H9 (cell line): ENCODE results near the gene PRICKLE3. TPM values are rescaled to one million over a fixed set of nuclear protein-coding genes. Genes with fewer than 3 reads are reported as not detected.

Experiments used
- DNase-seq: peaks from one replicate; pipeline ENCODE4 v3.0.0-alpha.2; 2017
- H2AFZ ChIP-seq: one replicate; pipeline ENCODE4 v1.6.1; 2013; ENCODE audit warnings: mild to moderate bottlenecking, low read length, control low read depth, moderate library complexity
- H2AK5ac ChIP-seq: 2 replicates; pipeline ENCODE4 v1.6.1; 2013; ENCODE audit warnings: low read length, control low read depth, mixed read lengths; ENCODE audit not compliant: insufficient read length
- H2BK120ac ChIP-seq: one replicate; pipeline ENCODE4 v1.6.1; 2013; ENCODE audit warnings: low read depth, mild to moderate bottlenecking, low read length, control low read depth, inconsistent platforms; ENCODE audit not compliant: poor library complexity, severe bottlenecking
- H2BK12ac ChIP-seq: 2 replicates; pipeline ENCODE4 v1.6.1; 2013; ENCODE audit warnings: low read length, control low read depth, mixed read lengths, low read depth; ENCODE audit not compliant: insufficient read length
- H2BK15ac ChIP-seq: 2 replicates; pipeline ENCODE4 v1.6.1; 2013; ENCODE audit warnings: low read depth, low read length, control low read depth
- H2BK20ac ChIP-seq: one replicate; pipeline ENCODE4 v1.6.1; 2013; ENCODE audit warnings: low read depth, mild to moderate bottlenecking, low read length, control low read depth, inconsistent platforms; ENCODE audit not compliant: poor library complexity, severe bottlenecking
- H2BK5ac ChIP-seq: 2 replicates; pipeline ENCODE4 v1.6.1; 2013; ENCODE audit warnings: low read length, control low read depth, mixed read lengths; ENCODE audit not compliant: insufficient read length
- H3K14ac ChIP-seq: 2 replicates; pipeline ENCODE4 v1.6.1; 2013; ENCODE audit warnings: low read length, control low read depth; ENCODE audit not compliant: insufficient read depth
- H3K18ac ChIP-seq: 2 replicates; pipeline ENCODE4 v1.6.1; 2013; ENCODE audit warnings: low read depth, mild to moderate bottlenecking, mixed read lengths, low read length, control low read depth; ENCODE audit not compliant: insufficient read length
- H3K23ac ChIP-seq: 2 replicates; pipeline ENCODE4 v1.6.1; 2013; ENCODE audit warnings: low read length, control low read depth, mixed read lengths, low read depth; ENCODE audit not compliant: insufficient read length
- H3K23me2 ChIP-seq: 2 replicates; pipeline ENCODE4 v1.6.1; 2013; ENCODE audit warnings: low read depth, mild to moderate bottlenecking, mixed read lengths, low read length, control low read depth; ENCODE audit not compliant: insufficient read length, poor library complexity, severe bottlenecking
- H3K27ac ChIP-seq: 2 replicates; pipeline ENCODE4 v1.5.1; 2013; ENCODE audit warnings: low read length, control low read depth, mixed read lengths, low read depth; ENCODE audit not compliant: insufficient read length
- H3K27me3 ChIP-seq: 2 replicates; pipeline ENCODE4 v1.6.1; 2013; ENCODE audit warnings: low read length, control low read depth, inconsistent platforms; ENCODE audit not compliant: insufficient read depth
- H3K4ac ChIP-seq: 2 replicates; pipeline ENCODE4 v1.6.1; 2013; ENCODE audit warnings: low read depth, mild to moderate bottlenecking, control low read depth, inconsistent platforms, low read length, moderate library complexity
- H3K4me1 ChIP-seq: 2 replicates; pipeline ENCODE4 v1.6.1; 2013; ENCODE audit warnings: low read length, control low read depth, inconsistent platforms; ENCODE audit not compliant: insufficient read depth
- H3K4me2 ChIP-seq: 2 replicates; pipeline ENCODE4 v1.6.1; 2013; ENCODE audit warnings: low read length, control low read depth, mixed read lengths; ENCODE audit not compliant: insufficient read length, insufficient read depth
- H3K56ac ChIP-seq: 2 replicates; pipeline ENCODE4 v1.6.1; 2013; ENCODE audit warnings: low read depth, mild to moderate bottlenecking, mixed read lengths, low read length, control low read depth; ENCODE audit not compliant: insufficient read length
- H3K79me1 ChIP-seq: 2 replicates; pipeline ENCODE4 v1.6.1; 2013; ENCODE audit warnings: low read depth, mild to moderate bottlenecking, moderate library complexity, low read length, control low read depth, inconsistent platforms; ENCODE audit not compliant: insufficient read depth, poor library complexity, severe bottlenecking
- H3K79me2 ChIP-seq: 2 replicates; pipeline ENCODE4 v1.6.1; 2013; ENCODE audit warnings: low read length, control low read depth, inconsistent platforms; ENCODE audit not compliant: insufficient read depth
- H3K9ac ChIP-seq: 2 replicates; pipeline ENCODE4 v1.6.1; 2013; ENCODE audit warnings: low read length, control low read depth, mixed read lengths; ENCODE audit not compliant: insufficient read length; ENCODE audit errors: extremely low read depth
- H3K9me3 ChIP-seq: one replicate; pipeline ENCODE4 v1.6.1; 2013; ENCODE audit warnings: low read depth, low read length, inconsistent platforms; ENCODE audit not compliant: control insufficient read depth
- H3T11ph ChIP-seq: one replicate; pipeline ENCODE4 v1.6.1; 2013; ENCODE audit warnings: mild to moderate bottlenecking, low read length, control low read depth, inconsistent platforms
- H4K20me1 ChIP-seq: one replicate; pipeline ENCODE4 v1.6.1; 2013; ENCODE audit not compliant: control insufficient read depth, insufficient read length, insufficient read depth
- H4K5ac ChIP-seq: 2 replicates; pipeline ENCODE4 v1.6.1; 2013; ENCODE audit warnings: low read depth, mild to moderate bottlenecking, mixed read lengths, low read length, control low read depth; ENCODE audit not compliant: insufficient read length
- H4K8ac ChIP-seq: replicated peaks from 2 replicates; pipeline ENCODE4 v1.6.1; 2013; ENCODE audit warnings: low read length, control low read depth, mixed read lengths, low read depth; ENCODE audit not compliant: insufficient read length
- H4K91ac ChIP-seq: 2 replicates; pipeline ENCODE4 v1.6.1; 2013; ENCODE audit warnings: low read depth, mild to moderate bottlenecking, moderate library complexity, mixed read lengths, low read length, control low read depth; ENCODE audit not compliant: insufficient read length
- H3K27ac Mint-ChIP-seq, 3 experiments: 2 replicates in 2 of 3; 3 replicates in 1 of 3; pipeline ENCODE4 v1.8.0; 2020 to 2021; ENCODE audit warnings: mixed read lengths in 3 of 3, mild to moderate bottlenecking in 1 of 3, moderate library complexity in 1 of 3
- H3K27me3 Mint-ChIP-seq: 2 replicates; pipeline ENCODE4 v1.8.0; 2021; ENCODE audit warnings: low read depth, mild to moderate bottlenecking, moderate library complexity, mixed read lengths
- H3K36me3 Mint-ChIP-seq, 3 experiments: 2 replicates in 2 of 3; 3 replicates in 1 of 3; pipeline ENCODE4 v1.8.0; 2020 to 2021; ENCODE audit warnings: low read depth in 3 of 3, mixed read lengths in 3 of 3; ENCODE audit not compliant: insufficient read depth in 1 of 3
- H3K4me1 Mint-ChIP-seq, 2 experiments: 2 replicates each; pipeline ENCODE4 v1.8.0; 2020; ENCODE audit warnings: mixed read lengths in 2 of 2
- H3K4me3 Mint-ChIP-seq, 2 experiments: 2 replicates in 1 of 2; 3 replicates in 1 of 2; pipeline ENCODE4 v1.8.0; 2020 to 2021; ENCODE audit warnings: mild to moderate bottlenecking in 2 of 2, mixed read lengths in 2 of 2, moderate library complexity in 1 of 2
- H3K9me3 Mint-ChIP-seq, 2 experiments: 2 replicates in 1 of 2; 3 replicates in 1 of 2; pipeline ENCODE4 v1.8.0; 2020; ENCODE audit warnings: mild to moderate bottlenecking in 2 of 2, mixed read lengths in 2 of 2, moderate library complexity in 1 of 2
- whole genome bisulfite sequencing: extraction: QIAGEN DNeasy Blood & Tissue Kit; methylation state at CpG from one replicate; pipeline ENCODE4 v1.1.7; 2013; ENCODE audit warnings: missing lambda C conversion rate, low lambda C conversion rate, mixed read lengths; ENCODE audit not compliant: insufficient read length; ENCODE audit errors: extremely low coverage; 5-methylcytosine and 5-hydroxymethylcytosine counted together
- total RNA-seq: library from RNA; stranded (reverse); gene quantifications from 2 replicates; pipeline ENCODE4 v1.2.1, GENCODE V29; 2021
- TF ChIP-seq, protein P1 (sequence below): fragments of 200-600 bp; sonication (generic); conservative IDR thresholded peaks from 3 replicates; pipeline ENCODE4 v1.8.0; 2021; ENCODE audit warnings: antibody characterized with exemption, mild to moderate bottlenecking

PRICKLE3 gene
- total RNA-seq, 1 experiment from 2014 or later, result 9.7 TPM

DNA sequence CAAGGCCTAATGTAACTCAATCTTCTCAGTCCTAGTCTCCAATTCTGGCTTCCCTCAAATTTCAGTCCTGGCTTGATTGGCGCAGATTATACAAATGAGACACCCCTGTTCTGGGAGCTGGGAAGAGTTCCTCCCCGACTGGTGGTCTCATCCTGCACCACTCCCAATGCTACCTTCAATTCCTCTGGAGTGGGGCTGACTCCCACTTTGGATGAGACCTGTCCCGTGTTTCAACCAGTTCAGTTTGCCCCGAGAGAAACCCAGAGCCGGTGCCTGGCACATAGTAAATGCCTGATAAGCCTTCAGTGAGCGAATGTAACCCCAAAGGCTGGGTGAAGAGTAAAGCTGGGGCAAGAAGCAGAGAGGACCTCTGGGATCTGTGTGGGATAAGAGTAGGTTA lies 17.8 kb upstream of the PRICKLE3 start:
- Histone ChIP-seq H4K91ac (no peak overlapping the region), H2BK12ac (no peak overlapping the region), H3K9ac (no peak overlapping the region), H3K4me1 (no peaks in the 10 kb centered on the region), H3K23ac (no peak overlapping the region), H3T11ph (no peak overlapping the region), H3K18ac (no peak overlapping the region), H3K79me2 (no peaks in the 10 kb centered on the region), H4K20me1 (no peaks in the 10 kb centered on the region), H2BK5ac (no peak overlapping the region), H3K14ac (no peak overlapping the region), H3K4me2 (no peak overlapping the region), H3K4ac (no peak overlapping the region), H3K56ac (no peak overlapping the region), H2AK5ac (no peak overlapping the region), H3K27ac (no peak overlapping the region), H4K8ac (no peak overlapping the region), H2BK120ac (no peak overlapping the region), H2BK15ac (no peak overlapping the region), H2AFZ (no peak overlapping the region), H3K23me2 (peaks cover 10% of the 10 kb centered on the region), H3K27me3 (no peaks in the 10 kb centered on the region), H3K9me3 (peaks cover 18% of the 10 kb centered on the region), H2BK20ac (no peak overlapping the region), H3K79me1 (no peaks in the 10 kb centered on the region), H4K5ac (no peak overlapping the region)
- no peak overlapping the region for H3K27ac Mint-ChIP-seq
- no peak overlapping the region for H3K4me3 Mint-ChIP-seq
- peaks cover 4 to 15% of the 10 kb centered on the region in 2 experiments; a peak in 3 of 4 replicates for H3K4me1 Mint-ChIP-seq
- TF ChIP-seq, protein P1, sequence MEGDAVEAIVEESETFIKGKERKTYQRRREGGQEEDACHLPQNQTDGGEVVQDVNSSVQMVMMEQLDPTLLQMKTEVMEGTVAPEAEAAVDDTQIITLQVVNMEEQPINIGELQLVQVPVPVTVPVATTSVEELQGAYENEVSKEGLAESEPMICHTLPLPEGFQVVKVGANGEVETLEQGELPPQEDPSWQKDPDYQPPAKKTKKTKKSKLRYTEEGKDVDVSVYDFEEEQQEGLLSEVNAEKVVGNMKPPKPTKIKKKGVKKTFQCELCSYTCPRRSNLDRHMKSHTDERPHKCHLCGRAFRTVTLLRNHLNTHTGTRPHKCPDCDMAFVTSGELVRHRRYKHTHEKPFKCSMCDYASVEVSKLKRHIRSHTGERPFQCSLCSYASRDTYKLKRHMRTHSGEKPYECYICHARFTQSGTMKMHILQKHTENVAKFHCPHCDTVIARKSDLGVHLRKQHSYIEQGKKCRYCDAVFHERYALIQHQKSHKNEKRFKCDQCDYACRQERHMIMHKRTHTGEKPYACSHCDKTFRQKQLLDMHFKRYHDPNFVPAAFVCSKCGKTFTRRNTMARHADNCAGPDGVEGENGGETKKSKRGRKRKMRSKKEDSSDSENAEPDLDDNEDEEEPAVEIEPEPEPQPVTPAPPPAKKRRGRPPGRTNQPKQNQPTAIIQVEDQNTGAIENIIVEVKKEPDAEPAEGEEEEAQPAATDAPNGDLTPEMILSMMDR, result no peak
- peaks cover 0 to 7% (median 0%) of the 10 kb centered on the region in 3 experiments; a peak in 2 of 7 replicates for H3K36me3 Mint-ChIP-seq
- WGBS, result no CpG with 5 or more reads among the region's 6 CpGs
- peaks cover 59 to 74% of the 10 kb centered on the region in 2 experiments for H3K9me3 Mint-ChIP-seq
- no peak for DNase-seq
- H3K27me3 Mint-ChIP-seq, result peaks cover 4% of the 10 kb centered on the region
